Fibroblast of lung (primary cell): ENCODE measurements around the gene ANKRD28.

ENCODE experiments used
- CTCF ChIP-seq, 2 donors: IDR thresholded peaks in 1 of 2; conservative IDR thresholded peaks in 1 of 2; 1 replicate in 1 of 2; 2 replicates in 1 of 2; pipeline ENCODE4 v1.5.1; 2011 to 2012; ENCODE audit warnings: low read length in 2 of 2, control low read depth in 1 of 2, inconsistent platforms in 1 of 2, low read depth in 1 of 2, mild to moderate bottlenecking in 1 of 2
- EZH2 ChIP-seq: IDR thresholded peaks from 2 replicates; pipeline ENCODE4 v1.5.1; 2012; ENCODE audit warnings: low read length, control low read depth, mild to moderate bottlenecking; ENCODE audit errors: missing control alignments

GRCh38 chr3:15690748-15691147, 107.0 kb downstream of the ANKRD28 start:
- TF ChIP-seq CTCF (conservative IDR thresholded peaks at IDR 0.05 in 1 of 2, IDR thresholded peaks at IDR 0.05 in 1 of 2; ENCODE audit: low read depth in 1 of 2, low read length in 2 of 2) (no peak), EZH2 (no peak)
